22Rv1 (cell line): Measurements from ENCODE around the gene TMEM271.

Source experiments
- H3K27ac ChIP-seq: fragments of 450-650 bp; 2 replicates; pipeline ENCODE4 v1.5.1; 2017
- ZFX ChIP-seq: fragments of 450-650 bp; IDR thresholded peaks from 2 replicates; pipeline ENCODE4 v1.6.1; 2017; ENCODE audit warnings: antibody characterized with exemption, borderline replicate concordance
- TF ChIP-seq, protein P1 (sequence below): fragments of 450-650 bp; IDR thresholded peaks from 2 replicates; pipeline ENCODE4 v1.5.1; 2017; ENCODE audit warnings: mild to moderate bottlenecking

TMEM271 gene, protein sequence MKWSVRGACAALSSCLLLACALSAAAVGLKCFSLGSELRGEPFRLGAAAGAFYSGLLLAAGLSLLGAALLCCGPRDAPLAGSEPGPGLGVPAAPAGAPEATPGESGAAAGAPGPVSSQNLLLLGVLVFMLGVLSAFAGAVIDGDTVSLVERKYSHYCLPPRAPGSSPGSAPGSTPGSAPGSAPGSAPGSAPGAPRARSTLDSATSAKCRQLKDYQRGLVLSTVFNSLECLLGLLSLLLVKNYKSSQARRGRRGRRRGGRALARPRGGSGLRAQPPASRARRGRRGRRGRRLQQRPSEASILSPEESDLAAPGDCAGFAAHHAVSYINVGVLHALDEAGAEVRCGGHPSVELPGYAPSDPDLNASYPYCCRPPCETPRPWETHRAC

DNA sequence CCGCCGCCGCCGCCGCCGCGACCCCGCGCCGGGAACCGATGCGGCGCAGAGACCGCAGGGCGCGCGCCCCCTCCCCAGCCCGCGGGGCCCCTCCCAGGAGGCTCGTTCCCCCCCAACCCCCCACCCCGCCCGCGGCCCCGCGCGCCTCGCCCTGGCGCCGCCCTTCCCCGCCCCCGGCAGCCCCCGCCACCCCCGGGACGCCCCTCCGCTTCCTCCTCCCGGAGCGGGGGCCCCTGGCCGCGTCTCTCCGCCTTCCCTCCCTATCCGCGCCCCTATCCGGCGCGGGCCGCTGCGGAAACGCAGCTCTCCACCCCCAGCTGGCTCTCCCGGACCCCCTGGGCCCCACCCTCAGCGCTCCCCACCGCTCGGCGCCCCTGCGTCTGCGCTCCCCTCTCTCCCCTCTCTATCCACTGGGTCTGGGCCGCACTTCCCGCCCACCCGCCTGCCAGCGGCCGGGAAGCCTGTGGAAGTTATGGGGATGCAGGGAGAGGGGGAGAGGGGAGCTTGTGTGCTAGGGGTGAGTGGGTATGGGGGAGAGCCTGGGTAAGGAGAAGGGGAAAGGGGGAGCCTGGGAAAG, at the start of gene TMEM271:
Gene TMEM271 (minus strand): TSS at position 51 of the 577 bp plus-strand sequence. CDS start 233 bp downstream, outside the sequence.
- no peak for TF ChIP-seq ZFX
- TF ChIP-seq, protein P1, sequence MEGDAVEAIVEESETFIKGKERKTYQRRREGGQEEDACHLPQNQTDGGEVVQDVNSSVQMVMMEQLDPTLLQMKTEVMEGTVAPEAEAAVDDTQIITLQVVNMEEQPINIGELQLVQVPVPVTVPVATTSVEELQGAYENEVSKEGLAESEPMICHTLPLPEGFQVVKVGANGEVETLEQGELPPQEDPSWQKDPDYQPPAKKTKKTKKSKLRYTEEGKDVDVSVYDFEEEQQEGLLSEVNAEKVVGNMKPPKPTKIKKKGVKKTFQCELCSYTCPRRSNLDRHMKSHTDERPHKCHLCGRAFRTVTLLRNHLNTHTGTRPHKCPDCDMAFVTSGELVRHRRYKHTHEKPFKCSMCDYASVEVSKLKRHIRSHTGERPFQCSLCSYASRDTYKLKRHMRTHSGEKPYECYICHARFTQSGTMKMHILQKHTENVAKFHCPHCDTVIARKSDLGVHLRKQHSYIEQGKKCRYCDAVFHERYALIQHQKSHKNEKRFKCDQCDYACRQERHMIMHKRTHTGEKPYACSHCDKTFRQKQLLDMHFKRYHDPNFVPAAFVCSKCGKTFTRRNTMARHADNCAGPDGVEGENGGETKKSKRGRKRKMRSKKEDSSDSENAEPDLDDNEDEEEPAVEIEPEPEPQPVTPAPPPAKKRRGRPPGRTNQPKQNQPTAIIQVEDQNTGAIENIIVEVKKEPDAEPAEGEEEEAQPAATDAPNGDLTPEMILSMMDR: no peak
- H3K27ac ChIP-seq: no peak within 1 kb of the TSS

DNA sequence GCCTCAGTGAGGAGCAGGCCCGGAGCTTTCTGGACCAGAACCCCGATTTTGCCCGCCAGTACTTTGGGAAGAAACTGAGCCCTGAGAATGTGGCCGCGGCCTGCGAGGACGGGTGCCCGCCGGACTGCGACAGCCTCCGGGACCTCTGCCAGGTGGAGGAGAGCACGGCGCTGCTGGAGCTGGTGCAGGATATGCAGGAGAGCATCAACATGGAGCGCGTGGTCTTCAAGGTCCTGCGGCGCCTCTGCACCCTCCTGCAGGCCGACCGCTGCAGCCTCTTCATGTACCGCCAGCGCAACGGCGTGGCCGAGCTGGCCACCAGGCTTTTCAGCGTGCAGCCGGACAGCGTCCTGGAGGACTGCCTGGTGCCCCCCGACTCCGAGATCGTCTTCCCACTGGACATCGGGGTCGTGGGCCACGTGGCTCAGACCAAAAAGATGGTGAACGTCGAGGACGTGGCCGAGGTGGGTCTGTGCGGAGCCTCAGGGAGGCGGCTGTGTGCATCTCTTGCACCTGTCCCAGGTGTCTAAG, 49.6 kb upstream of the TMEM271 start:
- TF ChIP-seq, protein P1: no peak
- no peak for TF ChIP-seq ZFX
- H3K27ac ChIP-seq: no peak overlapping the region

DNA sequence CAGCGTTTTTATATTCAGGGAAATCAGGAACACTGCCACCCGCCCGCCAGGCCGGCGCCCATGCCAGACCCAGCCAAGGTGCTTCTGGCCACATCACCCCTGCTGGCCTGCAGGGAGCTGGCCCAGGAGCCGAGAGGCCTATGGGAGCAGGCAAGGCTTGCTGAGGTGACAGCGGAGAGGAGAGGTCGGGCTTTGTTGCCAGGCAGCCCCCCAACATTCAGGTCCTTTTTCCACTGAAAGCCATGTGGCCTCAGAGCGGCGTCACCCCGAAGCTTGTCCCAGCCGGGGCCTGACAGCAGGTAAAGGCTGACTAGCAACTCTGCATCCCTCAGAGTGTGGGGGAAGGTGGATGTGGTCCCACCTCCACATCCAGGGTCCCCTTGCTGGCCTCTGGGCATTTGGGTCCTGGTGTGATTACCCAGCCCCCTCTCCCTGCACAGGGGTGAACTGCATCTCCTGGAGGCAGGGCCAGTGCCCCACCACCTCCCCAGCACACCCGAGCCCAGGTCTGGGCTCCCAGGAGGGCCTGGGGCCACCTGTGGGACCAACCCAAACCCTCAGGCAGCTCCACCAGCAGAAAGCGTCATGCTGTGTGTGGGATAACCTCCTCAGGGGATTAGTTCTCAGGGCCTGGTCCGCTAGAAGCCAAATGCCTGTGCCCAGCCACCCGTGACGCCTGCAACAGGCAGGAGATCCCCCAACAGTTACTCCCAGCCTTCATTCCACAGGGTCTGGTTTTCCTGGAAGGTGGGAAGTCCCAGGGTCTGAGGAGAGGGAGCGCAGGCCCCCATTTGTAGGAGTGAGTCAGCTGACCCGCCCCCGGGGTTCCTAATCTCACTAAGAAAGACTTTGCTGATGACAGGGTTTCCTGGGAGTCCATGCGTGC, 48.9 kb upstream of the TMEM271 start, which contains the start of gene PDE6B:
Gene PDE6B (plus strand): TSS at position 869 of the 886 bp plus-strand sequence. CDS start 54 bp downstream, outside the sequence.
- H3K27ac ChIP-seq: no peak within 1 kb of the TSS
- no peak for TF ChIP-seq ZFX
- TF ChIP-seq, protein P1: no peak

DNA sequence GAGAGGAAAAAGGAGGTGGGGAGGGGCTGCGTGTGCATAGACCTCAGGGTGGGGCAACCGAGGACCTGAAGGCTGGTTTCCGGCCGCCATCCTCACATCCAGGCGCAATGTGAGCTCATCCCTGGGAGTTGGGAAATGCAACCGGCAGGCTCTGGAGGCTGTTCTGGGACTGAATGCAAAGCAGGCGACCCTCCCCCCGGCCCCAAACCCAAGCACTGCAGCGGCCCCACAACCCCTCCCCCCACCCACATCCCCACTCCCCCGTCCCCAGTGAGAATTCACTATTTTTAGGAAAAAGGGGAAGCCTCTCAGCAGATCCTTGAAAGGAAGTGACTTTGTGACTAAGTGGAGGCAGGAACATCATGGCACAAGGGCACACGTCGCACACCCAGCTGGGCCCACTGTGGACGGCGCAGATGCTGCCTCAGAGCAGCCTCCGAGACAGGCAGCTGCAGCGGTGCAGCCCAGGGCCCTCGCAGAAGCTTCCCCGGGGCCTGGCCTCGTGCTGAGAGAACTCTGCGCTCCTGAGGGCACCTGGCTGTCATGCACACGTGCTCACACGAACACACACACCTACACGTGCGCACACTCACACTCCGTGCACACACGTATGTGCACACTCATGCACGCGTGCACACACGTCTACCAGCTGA, 47.9 kb upstream of the TMEM271 start:
- no peak overlapping the region for H3K27ac ChIP-seq
- TF ChIP-seq, protein P1: no peak

DNA sequence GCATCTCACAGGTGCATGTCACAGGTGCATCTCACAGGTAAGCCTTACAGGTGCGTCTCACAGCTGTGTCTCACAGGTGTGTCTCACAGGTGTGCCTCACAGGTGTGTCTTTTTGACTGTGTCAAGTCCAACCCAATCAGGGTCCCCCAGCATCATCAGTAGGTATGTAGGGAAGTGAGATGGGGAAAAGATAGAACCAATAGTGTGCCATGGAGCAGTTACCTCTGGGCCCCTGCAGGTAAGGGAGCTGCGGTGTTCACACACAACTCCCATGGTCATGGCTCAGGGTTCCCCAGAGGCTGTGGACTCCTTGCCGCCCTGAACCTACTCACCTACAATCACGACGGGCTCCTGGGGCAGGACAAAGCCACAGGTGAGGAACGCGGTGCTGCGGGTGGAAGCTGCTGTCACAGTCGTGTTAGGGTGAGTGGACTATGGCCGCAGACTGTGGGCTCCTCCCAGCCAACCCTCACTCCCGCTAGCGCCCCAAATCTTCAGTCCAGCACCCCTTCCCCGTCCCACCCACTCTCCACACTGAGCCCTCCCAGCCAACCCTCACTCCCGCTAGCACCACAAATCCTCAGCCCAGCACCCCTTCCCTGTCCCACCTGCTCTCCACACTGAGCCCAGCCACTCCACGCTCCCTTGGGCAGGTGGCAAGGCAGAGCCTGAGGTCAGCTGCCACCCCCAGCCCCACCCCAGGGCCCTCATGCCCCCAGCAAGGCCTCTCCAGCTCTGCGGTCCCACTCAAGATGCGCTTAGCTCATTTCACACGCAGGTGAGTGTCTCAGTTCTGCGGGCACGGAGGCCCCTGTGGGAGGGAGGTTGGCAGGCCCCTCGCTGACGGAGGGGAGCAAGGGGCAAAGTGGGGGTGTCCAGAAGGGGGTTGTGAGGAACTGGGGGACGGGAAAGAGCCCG, 47.2 kb upstream of the TMEM271 start:
- no peak for TF ChIP-seq ZFX
- TF ChIP-seq, protein P1: no peak
- no peak overlapping the region for H3K27ac ChIP-seq
